Sigmoid colon (tissue), 3 donors: ENCODE measurements around the gene LSM11.

ENCODE experiments used
- CTCF ChIP-seq, 4 experiments: fragments of 450-650 bp in 3 of 4; fragments of 200-600 bp in 1 of 4; IDR thresholded peaks; one replicate each; pipeline ENCODE4 v1.5.1; 2016 to 2019; ENCODE audit warnings: antibody characterized with exemption in 4 of 4, mild to moderate bottlenecking in 3 of 4, moderate library complexity in 2 of 4
- POLR2A ChIP-seq, 2 donors: fragments of 450-650 bp; IDR thresholded peaks; one replicate each; pipeline ENCODE4 v1.6.1; 2016; ENCODE audit warnings: antibody characterized with exemption in 2 of 2, mild to moderate bottlenecking in 2 of 2, moderate library complexity in 2 of 2

GRCh38 chr5:157747766-157748700, 4.5 kb downstream of the LSM11 start:
- TF ChIP-seq POLR2A (IDR thresholded peaks at IDR 0.05) (no peak), CTCF (IDR thresholded peaks at IDR 0.05) (no peak)
